ENCODE results near the gene INPP4B.

The INPP4B gene

GRCh38 chr4:142856576-142856975 lies 10.5 kb upstream of the INPP4B start:
- TF ChIP-seq CTCF (IDR thresholded peaks at IDR 0.05; ENCODE audit: insufficient read depth, low read length, missing control alignments) = no peak
- POLR2A ChIA-PET = no interaction called here
- CTCF ChIA-PET = no interaction called here

GRCh38 chr4:142850478-142850877 lies 4.4 kb upstream of the INPP4B start:
- no peak overlapping the region for H3K4me3 ChIP-seq (ENCODE audit: low read depth, low read length)
- CTCF ChIA-PET = interaction anchor here (0.9 kb wide), 1 partner anchor 9 kb away, joined by 3 read pairs; no protein-coding TSS in a partner anchor
- no peak for DNase-seq (ENCODE audit: low read depth, low spot score)
- no peak for TF ChIP-seq CTCF (IDR thresholded peaks at IDR 0.05; ENCODE audit: insufficient read depth, low read length, missing control alignments)
- POLR2A ChIA-PET = no interaction called here

More at GRCh38 chr4:142856576-142856975, 10.5 kb upstream of the INPP4B start:
- no peak overlapping the region for H3K4me3 ChIP-seq (ENCODE audit: low read depth, low read length)
- no peak for DNase-seq (ENCODE audit: low read depth, low spot score)

GRCh38 chr4:142846729-142847596 lies 862 bp upstream of the INPP4B start:
- TF ChIP-seq CTCF (IDR thresholded peaks at IDR 0.05; ENCODE audit: insufficient read depth, low read length, missing control alignments) = peak; percentile 2
- ChIA-PET CTCF (interaction anchor here (1.2 kb wide), 1 partner anchor 238 kb away, joined by 3 read pairs; no protein-coding TSS in a partner anchor), POLR2A (no interaction called here)
- no peak for DNase-seq (ENCODE audit: low read depth, low spot score)
- H3K4me3 ChIP-seq (ENCODE audit: low read depth, low read length) = peak overlapping the region; percentile 68

GRCh38 chr4:142845293-142846107 lies 601 bp downstream of the INPP4B start:
- TF ChIP-seq CTCF (IDR thresholded peaks at IDR 0.05; ENCODE audit: insufficient read depth, low read length, missing control alignments) = no peak
- no peak for DNase-seq (ENCODE audit: low read depth, low spot score)
- H3K4me3 ChIP-seq (ENCODE audit: low read depth, low read length) = peak overlapping the region; percentile 68
- ChIA-PET POLR2A (no interaction called here), CTCF (interaction anchor here (1.0 kb wide), 1 partner anchor 717 kb away, joined by 3 read pairs; no protein-coding TSS in a partner anchor)

GRCh38 chr4:142844782-142845181 lies 1.3 kb downstream of the INPP4B start:
- TF ChIP-seq CTCF (IDR thresholded peaks at IDR 0.05; ENCODE audit: insufficient read depth, low read length, missing control alignments) = no peak
- no peak overlapping the region for H3K4me3 ChIP-seq (ENCODE audit: low read depth, low read length)
- CTCF ChIA-PET = interaction anchor here (1.4 kb wide), 1 partner anchor 13 kb away, joined by 3 read pairs; no protein-coding TSS in a partner anchor
- POLR2A ChIA-PET = no interaction called here
- DNase-seq (ENCODE audit: low read depth, low spot score) = no peak

Data from AG04449 (cell line).